ENCODE results near the gene AP4M1.

GRCh38 chr7:100122568-100122967 lies 21.1 kb downstream of the AP4M1 start:
- TF ChIP-seq CTCF (IDR thresholded peaks at IDR 0.05; ENCODE audit: low read length) (no peak), EZH2 (IDR thresholded peaks at IDR 0.05; ENCODE audit: borderline replicate concordance, low read length) (no peak)
